HFF-Myc (cell line): ENCODE results near the gene UFL1.
"Not testable (repeated sequence)": the region's sequence is repeated elsewhere in the genome, so short reads cannot be mapped to it uniquely, and the experiment has no call there.

Source experiments
- DNase-seq: peaks from one replicate; pipeline ENCODE4 v3.0.0-alpha.2; 2011; ENCODE audit warnings: low read depth; ENCODE audit errors: extremely low read depth
- H3K4me3 ChIP-seq: replicated peaks from 2 replicates; pipeline ENCODE4 v1.5.1; 2011; ENCODE audit warnings: low read depth, mild to moderate bottlenecking, control low read depth, low read length
- TF ChIP-seq, protein P1 (sequence below): IDR thresholded peaks from 2 replicates; pipeline ENCODE4 v1.5.1; 2012; ENCODE audit warnings: mild to moderate bottlenecking, low read depth, low read length, control low read depth; ENCODE audit errors: missing control alignments

UFL1 gene

GRCh38 chr6:96521644-96522464, at the start of gene UFL1:
UFL1 (plus strand) TSS chr6:96521806; CDS start chr6:96521874, 68 bp downstream.
- peak within 1 kb of the TSS; percentile 79 for H3K4me3 ChIP-seq
- TF ChIP-seq, protein P1, sequence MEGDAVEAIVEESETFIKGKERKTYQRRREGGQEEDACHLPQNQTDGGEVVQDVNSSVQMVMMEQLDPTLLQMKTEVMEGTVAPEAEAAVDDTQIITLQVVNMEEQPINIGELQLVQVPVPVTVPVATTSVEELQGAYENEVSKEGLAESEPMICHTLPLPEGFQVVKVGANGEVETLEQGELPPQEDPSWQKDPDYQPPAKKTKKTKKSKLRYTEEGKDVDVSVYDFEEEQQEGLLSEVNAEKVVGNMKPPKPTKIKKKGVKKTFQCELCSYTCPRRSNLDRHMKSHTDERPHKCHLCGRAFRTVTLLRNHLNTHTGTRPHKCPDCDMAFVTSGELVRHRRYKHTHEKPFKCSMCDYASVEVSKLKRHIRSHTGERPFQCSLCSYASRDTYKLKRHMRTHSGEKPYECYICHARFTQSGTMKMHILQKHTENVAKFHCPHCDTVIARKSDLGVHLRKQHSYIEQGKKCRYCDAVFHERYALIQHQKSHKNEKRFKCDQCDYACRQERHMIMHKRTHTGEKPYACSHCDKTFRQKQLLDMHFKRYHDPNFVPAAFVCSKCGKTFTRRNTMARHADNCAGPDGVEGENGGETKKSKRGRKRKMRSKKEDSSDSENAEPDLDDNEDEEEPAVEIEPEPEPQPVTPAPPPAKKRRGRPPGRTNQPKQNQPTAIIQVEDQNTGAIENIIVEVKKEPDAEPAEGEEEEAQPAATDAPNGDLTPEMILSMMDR: no peak
- DNase-seq: peak; percentile 67

GRCh38 chr6:96472291-96472690, 49.3 kb upstream of the UFL1 start:
- DNase-seq, H3K4me3 ChIP-seq: not testable (repeated sequence)

DNA sequence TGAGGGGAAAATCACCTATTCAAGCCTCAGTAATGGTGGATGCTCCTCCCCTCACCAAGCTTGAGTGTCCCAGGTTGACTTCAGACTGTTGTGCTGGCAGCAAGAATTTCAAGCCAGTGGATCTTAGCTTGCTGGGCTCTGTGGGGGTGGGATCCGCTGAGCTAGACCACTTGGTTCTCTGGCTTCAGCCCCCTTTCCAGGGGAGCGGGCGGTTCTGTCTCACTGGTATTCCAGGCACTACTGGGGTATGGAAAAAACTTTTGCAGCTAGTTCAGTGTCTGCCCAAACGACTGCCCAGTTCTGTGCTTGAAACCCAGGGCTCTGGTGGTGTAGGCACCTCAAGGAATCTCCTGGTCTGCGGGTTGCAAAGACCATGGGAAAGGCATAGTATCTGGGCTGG, 42.9 kb upstream of the UFL1 start:
- H3K4me3 ChIP-seq: no peak overlapping the region
- TF ChIP-seq, protein P1: no peak
- DNase-seq: no peak

- TF ChIP-seq, protein P1: no peak
- DNase-seq: no peak
- no peak overlapping the region for H3K4me3 ChIP-seq
Observed at GRCh38 chr6:96491926-96492325, 29.7 kb upstream of the UFL1 start.

GRCh38 chr6:96499781-96500180, 21.8 kb upstream of the UFL1 start:
- TF ChIP-seq, protein P1: no peak
- DNase-seq: no peak
- H3K4me3 ChIP-seq: no peak overlapping the region

DNA sequence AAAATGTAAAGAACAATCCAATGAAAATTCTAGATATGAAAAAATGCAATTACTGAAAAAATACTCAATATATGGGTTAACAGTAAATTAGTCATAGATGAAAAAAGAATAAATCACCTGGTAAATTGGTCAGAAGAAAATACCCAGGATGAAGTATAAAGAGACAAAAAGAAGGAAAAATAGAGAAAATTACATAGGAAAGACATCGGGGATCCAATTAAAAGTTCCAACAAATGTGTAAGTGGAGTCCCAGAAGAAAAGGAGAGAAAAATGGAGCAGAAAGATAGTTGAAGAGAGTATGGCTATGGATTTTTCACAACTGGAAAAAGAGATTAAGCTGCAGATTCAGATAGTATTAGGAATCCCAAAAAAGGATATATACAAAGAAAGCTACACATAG, 18.7 kb upstream of the UFL1 start:
- TF ChIP-seq, protein P1: no peak
- no peak overlapping the region for H3K4me3 ChIP-seq
- DNase-seq: no peak

DNA sequence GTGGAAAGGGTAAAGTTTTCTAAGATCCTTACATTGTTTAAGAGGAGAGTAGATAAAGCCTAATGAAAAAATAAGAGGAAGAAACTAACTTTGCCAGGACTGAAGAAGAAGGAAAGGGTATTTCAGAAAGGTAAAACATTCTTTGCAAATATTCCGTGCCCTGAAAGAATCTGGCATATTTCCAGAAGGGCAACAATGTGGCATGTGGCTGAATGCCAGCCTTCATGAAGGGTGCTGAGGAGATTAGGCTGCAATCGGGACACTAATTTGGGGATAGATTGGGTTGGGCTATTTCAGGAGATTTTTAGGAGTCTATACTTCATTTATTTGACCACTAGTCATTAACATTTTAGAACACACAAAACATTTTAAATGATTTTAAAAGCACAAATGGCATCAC, 16.2 kb upstream of the UFL1 start:
- no peak for DNase-seq
- no peak overlapping the region for H3K4me3 ChIP-seq
- TF ChIP-seq, protein P1: no peak
